A673 (cell line): ENCODE data around the gene P2RY11. TPM values are rescaled to one million over a fixed set of nuclear protein-coding genes. Genes with fewer than 3 reads are reported as not detected.

Source experiments
- BruUV-seq: library from RNA; stranded (reverse); fragments of 400-500 nt; replicated peaks from 2 replicates; lab custom pipeline; 2021; lab: Mats Ljungman, UMichigan
- CTCF ChIA-PET: fragments of 300-600 bp; sonication (Branson Sonifier 250); formaldehyde crosslinking; loops from one replicate; lab custom pipeline; 2022; ENCODE audit warnings: antibody characterized with exemption; lab: Charles Lee
- POLR2A ChIA-PET: fragments of 300-600 bp; sonication (Branson Sonifier 250); formaldehyde crosslinking; loops from one replicate; lab custom pipeline; 2022; ENCODE audit warnings: antibody characterized with exemption; ENCODE audit not compliant: low non-redundant PET; lab: Charles Lee
- DNase-seq: peaks from one replicate; pipeline ENCODE4 v3.0.0-alpha.2; 2015; ENCODE audit warnings: low spot score
- H3K27ac ChIP-seq: fragments of 200-600 bp; sonication (generic); 2 replicates; pipeline ENCODE4 v1.5.1; 2016; ENCODE audit warnings: mixed run types, low read depth, mild to moderate bottlenecking, mixed read lengths, antibody characterized with exemption, low read length; ENCODE audit not compliant: poor library complexity, severe bottlenecking
- H3K27me3 ChIP-seq: fragments of 200-600 bp; sonication (generic); replicated peaks from 2 replicates; pipeline ENCODE4 v1.6.1; 2017; ENCODE audit warnings: mixed run types, low read depth, mild to moderate bottlenecking, mixed read lengths, antibody characterized with exemption, low read length; ENCODE audit not compliant: insufficient read depth, poor library complexity
- H3K36me3 ChIP-seq: fragments of 200-600 bp; sonication (generic); 2 replicates; pipeline ENCODE4 v1.6.1; 2016; ENCODE audit warnings: mixed run types, mild to moderate bottlenecking, mixed read lengths, antibody characterized with exemption, low read length; ENCODE audit not compliant: insufficient read depth, poor library complexity, severe bottlenecking
- H3K4me1 ChIP-seq: fragments of 200-600 bp; sonication (generic); 2 replicates; pipeline ENCODE4 v1.6.1; 2017; ENCODE audit warnings: mixed run types, mild to moderate bottlenecking, mixed read lengths, antibody characterized with exemption, low read length; ENCODE audit not compliant: insufficient read depth, poor library complexity, severe bottlenecking
- H3K4me3 ChIP-seq: fragments of 200-600 bp; sonication (generic); 2 replicates; pipeline ENCODE4 v1.5.1; 2016; ENCODE audit warnings: low read depth, mixed run types, mild to moderate bottlenecking, mixed read lengths, low read length; ENCODE audit not compliant: poor library complexity, severe bottlenecking
- H3K9me3 ChIP-seq: fragments of 200-600 bp; sonication (generic); 2 replicates; pipeline ENCODE4 v1.6.1; 2016; ENCODE audit warnings: mixed run types, low read depth, mild to moderate bottlenecking, mixed read lengths, antibody characterized with exemption, low read length; ENCODE audit not compliant: poor library complexity, severe bottlenecking
- CTCF ChIP-seq: fragments of 300-800, 200-600 bp; sonication (generic); conservative IDR thresholded peaks from 2 replicates; pipeline ENCODE4 v1.5.1; 2017; ENCODE audit warnings: low read depth, mild to moderate bottlenecking, antibody characterized with exemption, low read length, moderate library complexity, mixed read lengths
- EZH2 ChIP-seq: fragments of 200-600 bp; sonication (generic); IDR thresholded peaks from 2 replicates; pipeline ENCODE4 v1.6.1; 2017; ENCODE audit warnings: borderline replicate concordance, low read depth, mild to moderate bottlenecking, mixed read lengths, antibody characterized with exemption, low read length; ENCODE audit not compliant: poor library complexity, severe bottlenecking
- intact Hi-C: fragments of 100-400 bp; cut with micrococcal nuclease; formaldehyde crosslinking; loops from one replicate; pipeline ENCODE4 v1.10.0; 2022; ENCODE audit not compliant: unreplicated experiment
- total RNA-seq: library from RNA; stranded (reverse); gene quantifications from 2 replicates; pipeline ENCODE4 v1.2.3, GENCODE V29; 2021

Gene P2RY11
- total RNA-seq, 1 experiment from 2014 or later, result 39.4 TPM

GRCh38 chr19:10092648-10093294 lies 18.7 kb upstream of the P2RY11 start:
- CTCF ChIA-PET, result no interaction called here
- intact Hi-C loops, result no loop called here
- BruUV-seq, result no TSS peak

GRCh38 chr19:10093295-10094186 lies 18.0 kb upstream of the P2RY11 start:
- intact Hi-C loops, result no loop called here
- ChIA-PET POLR2A (no interaction called here), CTCF (no interaction called here)
- H3K36me3 ChIP-seq, result no peaks in the 10 kb centered on the region
- H3K9me3 ChIP-seq, result no peaks in the 10 kb centered on the region
- BruUV-seq, result no TSS peak
- H3K4me3 ChIP-seq, result no peak overlapping the region
- no peak for DNase-seq
- TF ChIP-seq EZH2 (no peak), CTCF (no peak)
- H3K4me1 ChIP-seq, result peaks cover 4% of the 10 kb centered on the region
- no peak overlapping the region for H3K27ac ChIP-seq
- no peaks in the 10 kb centered on the region for H3K27me3 ChIP-seq

More at GRCh38 chr19:10092648-10093294, 18.7 kb upstream of the P2RY11 start:
- Histone ChIP-seq H3K4me3 (no peak overlapping the region), H3K27ac (no peak overlapping the region), H3K9me3 (no peaks in the 10 kb centered on the region), H3K27me3 (no peaks in the 10 kb centered on the region), H3K4me1 (peaks cover 4% of the 10 kb centered on the region), H3K36me3 (no peaks in the 10 kb centered on the region)
- POLR2A ChIA-PET, result no interaction called here
- no peak for DNase-seq
- TF ChIP-seq EZH2 (no peak), CTCF (no peak)

- intact Hi-C loops, result no loop called here
- H3K36me3 ChIP-seq, result no peaks in the 10 kb centered on the region
- DNase-seq, result no peak
- H3K4me3 ChIP-seq, result peak overlapping the region; percentile 19
- no peaks in the 10 kb centered on the region for H3K27me3 ChIP-seq
- TF ChIP-seq EZH2, result no peak
- TF ChIP-seq CTCF, result no peak
- H3K27ac ChIP-seq, result no peak overlapping the region
- no peaks in the 10 kb centered on the region for H3K9me3 ChIP-seq
- ChIA-PET POLR2A (no interaction called here), CTCF (interaction anchor here (0.6 to 1.2 kb wide), 3 partner anchors 41 to 154 kb away, joined by 3 to 4 read pairs (median 3); no protein-coding TSS in a partner anchor)
- no TSS peak for BruUV-seq
- H3K4me1 ChIP-seq, result peaks cover 4% of the 10 kb centered on the region
Measured at GRCh38 chr19:10095622-10095947, 15.9 kb upstream of the P2RY11 start.
